H1 (cell line): Measurements from ENCODE around the gene FBN2. TPM values are rescaled to one million over a fixed set of nuclear protein-coding genes. Genes with fewer than 3 reads are reported as not detected.

ENCODE experiments used
- CTCF ChIA-PET: fragments of 300-600 bp; sonication (Branson Sonifier 250); formaldehyde crosslinking; loops from one replicate; lab custom pipeline; 2021; ENCODE audit not compliant: partially characterized antibody; lab: Charles Lee
- POLR2A ChIA-PET: fragments of 300-600 bp; sonication (Branson Sonifier 250); formaldehyde crosslinking; loops from one replicate; lab custom pipeline; 2021; ENCODE audit warnings: inconsistent platforms; ENCODE audit not compliant: partially characterized antibody; lab: Charles Lee
- DNase-seq, 2 experiments: peaks; one replicate each; pipeline versions ENCODE4 v3.0.0 to v3.0.0-alpha.2; 2010 to 2022; ENCODE audit warnings: low spot score in 2 of 2, low read depth in 1 of 2, mixed read lengths in 1 of 2
- FAIRE-seq: peaks from 2 replicates; lab custom pipeline; 2011; peaks lifted over from hg19 to GRCh38; lab: Jason Lieb, UNC
- H2AFZ ChIP-seq: 2 replicates; pipeline ENCODE4 v1.8.1; 2012; ENCODE audit warnings: low read length, inconsistent platforms
- H2AK5ac ChIP-seq: 2 replicates; pipeline ENCODE4 v1.6.1; 2013; ENCODE audit warnings: low read depth, low read length
- H2BK120ac ChIP-seq: replicated peaks from 2 replicates; pipeline ENCODE3; 2013; ENCODE audit warnings: low read depth, low read length, inconsistent platforms
- H2BK12ac ChIP-seq: 2 replicates; pipeline ENCODE4 v1.6.1; 2013; ENCODE audit warnings: low read depth, low read length
- H2BK15ac ChIP-seq: 2 replicates; pipeline ENCODE4 v1.6.1; 2013; ENCODE audit warnings: low read length
- H2BK20ac ChIP-seq: 2 replicates; pipeline ENCODE4 v1.6.1; 2013; ENCODE audit warnings: low read length
- H2BK5ac ChIP-seq: 2 replicates; pipeline ENCODE4 v1.6.1; 2013; ENCODE audit warnings: low read depth, low read length
- H3K14ac ChIP-seq: 2 replicates; pipeline ENCODE4 v1.6.1; 2013; ENCODE audit warnings: inconsistent platforms; ENCODE audit not compliant: insufficient read length
- H3K18ac ChIP-seq: 2 replicates; pipeline ENCODE4 v1.6.1; 2013; ENCODE audit warnings: low read length; ENCODE audit errors: extremely low read depth
- H3K23ac ChIP-seq: 2 replicates; pipeline ENCODE4 v1.6.1; 2013; ENCODE audit warnings: inconsistent platforms; ENCODE audit not compliant: insufficient read length
- H3K23me2 ChIP-seq: 2 replicates; pipeline ENCODE4 v1.6.1; 2013; ENCODE audit warnings: low read depth, low read length
- H3K27ac ChIP-seq: 2 replicates; pipeline ENCODE4 v1.6.1; 2011; ENCODE audit warnings: low read depth, low read length, inconsistent platforms
- H3K27me3 ChIP-seq, 4 experiments: replicated peaks in 1 of 4; 1 replicate in 1 of 4; 2 replicates in 3 of 4; pipeline versions ENCODE4 v1.6.1 to v1.8.1; 2011 to 2013; ENCODE audit warnings: low read length in 3 of 4, mild to moderate bottlenecking in 3 of 4, inconsistent platforms in 2 of 4, mixed read lengths in 2 of 4, moderate library complexity in 1 of 4; ENCODE audit not compliant: control insufficient read depth in 3 of 4, insufficient read depth in 3 of 4; ENCODE audit errors: extremely low read depth in 1 of 4
- H3K36me3 ChIP-seq, 4 experiments: 2 replicates each; pipeline versions ENCODE4 v1.6.1 to v1.8.1; 2011 to 2013; ENCODE audit warnings: mild to moderate bottlenecking in 4 of 4, low read length in 3 of 4, moderate library complexity in 2 of 4, control low read depth in 1 of 4, inconsistent platforms in 1 of 4; ENCODE audit not compliant: insufficient read depth in 4 of 4, control insufficient read depth in 2 of 4
- H3K4ac ChIP-seq: replicated peaks from 2 replicates; pipeline ENCODE3; 2013; ENCODE audit warnings: low read length, low read depth, mixed read lengths, inconsistent platforms; ENCODE audit not compliant: insufficient read length
- H3K4me1 ChIP-seq, 4 experiments: replicated peaks in 1 of 4; 1 replicate in 1 of 4; 2 replicates in 3 of 4; pipeline versions ENCODE4 v1.6.1 to v1.8.1; 2011 to 2013; ENCODE audit warnings: low read length in 3 of 4, inconsistent platforms in 2 of 4, mixed read lengths in 1 of 4; ENCODE audit not compliant: insufficient read depth in 4 of 4, control insufficient read depth in 3 of 4
- H3K4me2 ChIP-seq, 2 experiments: 2 replicates each; pipeline versions ENCODE4 v1.6.1 to v1.8.1; 2011 to 2013; ENCODE audit warnings: low read depth in 2 of 2, low read length in 2 of 2, control low read depth in 1 of 2, inconsistent platforms in 1 of 2, mild to moderate bottlenecking in 1 of 2; ENCODE audit not compliant: insufficient read depth in 1 of 2
- H3K4me3 ChIP-seq, 4 experiments: fragments of 200-600, 300-600 bp in 1 of 4; sonication (generic), shearing (Covaris generic), sonication (Bioruptor Twin) in 1 of 4; 2 replicates each; pipeline versions ENCODE4 v1.5.1 to v1.8.1; 2011 to 2016; ENCODE audit warnings: low read length in 4 of 4, low read depth in 3 of 4, control low read depth in 2 of 4, inconsistent platforms in 2 of 4, mild to moderate bottlenecking in 2 of 4, mixed read lengths in 1 of 4, moderate library complexity in 1 of 4; ENCODE audit not compliant: insufficient read depth in 2 of 4; ENCODE audit errors: extremely low read depth in 1 of 4
- H3K56ac ChIP-seq: replicated peaks from 2 replicates; pipeline ENCODE3; 2013; ENCODE audit warnings: low read depth, mild to moderate bottlenecking, mixed read lengths, low read length, inconsistent platforms; ENCODE audit not compliant: insufficient read length
- H3K79me1 ChIP-seq: 2 replicates; pipeline ENCODE4 v1.6.1; 2013; ENCODE audit warnings: low read depth, low read length, control low read depth
- H3K79me2 ChIP-seq, 2 experiments: 2 replicates each; pipeline versions ENCODE4 v1.6.1 to v1.8.1; 2012 to 2013; ENCODE audit warnings: low read length in 2 of 2, mild to moderate bottlenecking in 2 of 2, inconsistent platforms in 1 of 2; ENCODE audit not compliant: insufficient read depth in 2 of 2, control insufficient read depth in 1 of 2
- H3K9ac ChIP-seq, 4 experiments: replicated peaks in 1 of 4; 1 replicate in 1 of 4; 2 replicates in 3 of 4; pipeline versions ENCODE4 v1.6.1 to v1.8.1; 2011 to 2013; ENCODE audit warnings: low read depth in 3 of 4, low read length in 3 of 4, control low read depth in 2 of 4, mild to moderate bottlenecking in 2 of 4, moderate library complexity in 2 of 4, inconsistent platforms in 1 of 4; ENCODE audit errors: extremely low read depth in 1 of 4
- H3K9me3 ChIP-seq, 2 experiments: 2 replicates each; pipeline versions ENCODE4 v1.6.1 to v1.8.1; 2012 to 2013; ENCODE audit warnings: mild to moderate bottlenecking in 2 of 2, moderate library complexity in 2 of 2, control low read depth in 1 of 2, inconsistent platforms in 1 of 2, low read depth in 1 of 2, low read length in 1 of 2, mixed read lengths in 1 of 2; ENCODE audit not compliant: insufficient read depth in 2 of 2
- H4K20me1 ChIP-seq, 2 experiments: replicated peaks in 1 of 2; 2 replicates each; pipeline versions ENCODE3 to v1.8.1; 2011 to 2013; ENCODE audit warnings: inconsistent platforms in 2 of 2, low read length in 2 of 2, mild to moderate bottlenecking in 1 of 2; ENCODE audit not compliant: insufficient read depth in 2 of 2, control insufficient read depth in 1 of 2
- H4K5ac ChIP-seq: 2 replicates; pipeline ENCODE4 v1.6.1; 2013; ENCODE audit warnings: low read length, low read depth, mixed read lengths, inconsistent platforms; ENCODE audit not compliant: insufficient read length
- H4K8ac ChIP-seq: 2 replicates; pipeline ENCODE4 v1.8.0; 2013; ENCODE audit warnings: mild to moderate bottlenecking, moderate library complexity, low read length, inconsistent platforms; ENCODE audit not compliant: insufficient read depth; ENCODE audit errors: extremely low read depth
- H4K91ac ChIP-seq: replicated peaks from 2 replicates; pipeline ENCODE3; 2013; ENCODE audit warnings: low read length, mixed read lengths, inconsistent platforms; ENCODE audit not compliant: insufficient read length
- CHD2 ChIP-seq: IDR thresholded peaks from 2 replicates; pipeline ENCODE4 v1.6.1; 2012; ENCODE audit warnings: low read length, improper control_type of control experiment
- EZH2 ChIP-seq: fragments of 200-600 bp; sonication (generic); IDR thresholded peaks from 2 replicates; pipeline ENCODE4 v1.7.1; 2012; ENCODE audit warnings: low read depth, mild to moderate bottlenecking, moderate library complexity, low read length, inconsistent platforms; ENCODE audit not compliant: severe bottlenecking
- RBBP5 ChIP-seq: IDR thresholded peaks from 2 replicates; pipeline ENCODE4 v1.7.1; 2012; ENCODE audit warnings: low read depth, mild to moderate bottlenecking, inconsistent platforms, low read length, moderate library complexity, borderline replicate concordance
- polyA plus RNA-seq, 7 experiments: library from polyadenylated mRNA; depleted of rRNA in 3 of 7; stranded (reverse) in 5 of 7; unstranded in 2 of 7; fragments of >200 nt in 5 of 7; fragments of 200-250 nt in 2 of 7; gene quantifications; 1 replicate in 5 of 7; 2 replicates in 1 of 7; 4 replicates in 1 of 7; pipeline versions ENCODE4 v1.2.1 to v1.2.3, GENCODE V29; 2011 to 2013; ENCODE audit warnings: missing spikeins in 2 of 7, mixed read lengths in 2 of 7
- total RNA-seq: library from RNA; stranded (reverse); fragmentation: NEBNext Ultra II Directional; extraction: Animal tissue kit (Norgen Biotek cat#: 25700); gene quantifications from 2 replicates; pipeline ENCODE4 v1.2.1, GENCODE V29; 2021

FBN2 gene
- total and polyA plus RNA-seq, 2 of the 8 experiments (the other 6 are each of a cell fraction or from before 2014, with no cell fraction given): 14.1 to 16.3 TPM

- TF ChIP-seq EZH2: no peak
- no peak for TF ChIP-seq RBBP5
- no peak for TF ChIP-seq CHD2
- Histone ChIP-seq H3K79me1 (no peaks in the 10 kb centered on the region), H3K9ac (no peak overlapping the region), H3K4ac (no peak overlapping the region), H3K27ac (no peak overlapping the region), H2BK20ac (no peak overlapping the region), H3K36me3 (no peaks in the 10 kb centered on the region), H2BK120ac (no peak overlapping the region), H3K14ac (no peak overlapping the region), H4K20me1 (no peaks in the 10 kb centered on the region), H4K5ac (no peak overlapping the region), H4K8ac (no peak overlapping the region), H3K56ac (no peak overlapping the region), H2BK12ac (no peak overlapping the region), H3K23ac (no peak overlapping the region), H3K9me3 (no peaks in the 10 kb centered on the region), H3K27me3 (no peaks in the 10 kb centered on the region), H2AFZ (no peak overlapping the region), H4K91ac (no peak overlapping the region), H2AK5ac (no peak overlapping the region), H3K4me3 (no peak overlapping the region), H3K4me2 (no peak overlapping the region), H3K4me1 (no peaks in the 10 kb centered on the region), H3K23me2 (no peaks in the 10 kb centered on the region), H3K18ac (no peak overlapping the region), H3K79me2 (no peaks in the 10 kb centered on the region), H2BK5ac (no peak overlapping the region), H2BK15ac (no peak overlapping the region)
- POLR2A ChIA-PET: no interaction called here
- CTCF ChIA-PET: no interaction called here
- DNase-seq (no peak), FAIRE-seq (no peak)
These were observed 123.6 kb downstream of the FBN2 start for GRCh38 chr5:128414469-128414868.
